ENCODE measurements around the gene MBOAT2. TPM values are rescaled to one million over a fixed set of nuclear protein-coding genes. Genes with fewer than 3 reads are reported as not detected.

The MBOAT2 gene
- total and polyA plus RNA-seq, 2 experiments from 2014 or later = 15.9 to 22.7 TPM

GRCh38 chr2:9037166-9037565 lies 33.7 kb upstream of the MBOAT2 start (continued):
- no peak for TF ChIP-seq ZNF462 (CRISPR knock-in tag; IDR thresholded peaks at IDR 0.05)

DNA sequence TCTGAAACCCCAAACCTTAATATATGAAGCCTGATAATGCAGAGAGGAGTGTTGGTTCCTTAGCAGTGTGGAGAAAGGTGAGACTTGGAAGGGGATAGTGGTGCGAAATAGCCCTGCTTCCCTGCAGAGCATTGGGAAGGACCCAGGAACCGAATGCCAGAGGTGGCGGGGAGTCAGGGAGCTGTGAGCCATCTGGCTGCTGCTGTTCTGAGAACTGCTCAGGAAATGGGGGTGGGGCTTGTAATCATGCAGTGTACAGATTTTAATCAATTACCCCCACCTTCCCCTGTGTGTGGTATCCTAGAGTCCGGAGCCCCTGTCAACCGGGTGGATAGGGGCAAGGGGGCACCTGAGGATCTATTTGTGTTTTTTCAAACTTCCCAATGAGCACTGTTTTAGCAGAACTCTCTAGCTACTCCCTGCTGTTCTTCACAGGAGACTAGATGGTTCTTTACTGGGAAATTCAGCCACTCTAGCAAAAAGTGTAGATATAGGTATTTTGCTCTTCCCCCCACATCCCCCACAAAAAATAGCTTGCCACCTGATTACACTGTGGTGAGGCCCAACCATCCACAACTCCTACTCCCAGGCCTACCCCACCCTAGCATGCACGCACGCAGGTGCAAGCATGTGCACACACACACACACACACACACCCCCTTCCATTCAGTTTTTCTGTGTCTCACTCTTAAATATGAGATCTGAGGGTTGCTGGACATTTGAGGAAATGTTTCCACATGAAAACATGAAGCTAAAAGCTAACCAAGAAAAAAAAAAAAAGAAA lies 30.1 kb upstream of the MBOAT2 start:
- no peaks in the 10 kb centered on the region for H3K27me3 ChIP-seq (ENCODE audit: insufficient read depth)
- peak; percentile 98 for ATAC-seq
- TF ChIP-seq POLR2AphosphoS5 (IDR thresholded peaks at IDR 0.05; ENCODE audit: low read depth) (no peak), JUNB (IDR thresholded peaks at IDR 0.05; ENCODE audit: unreplicated experiment) (no peak), EZH2 (IDR thresholded peaks at IDR 0.05; ENCODE audit: low read depth, unreplicated experiment) (no peak), CTCF (conservative IDR thresholded peaks at IDR 0.05; ENCODE audit: low read depth in 2 of 2) (no peak), ZNF331 (CRISPR knock-in tag; IDR thresholded peaks at IDR 0.05; ENCODE audit: low read depth) (no peak), EZH2phosphoT487 (IDR thresholded peaks at IDR 0.05; ENCODE audit: unreplicated experiment) (no peak)
- TF ChIP-seq, protein P1, sequence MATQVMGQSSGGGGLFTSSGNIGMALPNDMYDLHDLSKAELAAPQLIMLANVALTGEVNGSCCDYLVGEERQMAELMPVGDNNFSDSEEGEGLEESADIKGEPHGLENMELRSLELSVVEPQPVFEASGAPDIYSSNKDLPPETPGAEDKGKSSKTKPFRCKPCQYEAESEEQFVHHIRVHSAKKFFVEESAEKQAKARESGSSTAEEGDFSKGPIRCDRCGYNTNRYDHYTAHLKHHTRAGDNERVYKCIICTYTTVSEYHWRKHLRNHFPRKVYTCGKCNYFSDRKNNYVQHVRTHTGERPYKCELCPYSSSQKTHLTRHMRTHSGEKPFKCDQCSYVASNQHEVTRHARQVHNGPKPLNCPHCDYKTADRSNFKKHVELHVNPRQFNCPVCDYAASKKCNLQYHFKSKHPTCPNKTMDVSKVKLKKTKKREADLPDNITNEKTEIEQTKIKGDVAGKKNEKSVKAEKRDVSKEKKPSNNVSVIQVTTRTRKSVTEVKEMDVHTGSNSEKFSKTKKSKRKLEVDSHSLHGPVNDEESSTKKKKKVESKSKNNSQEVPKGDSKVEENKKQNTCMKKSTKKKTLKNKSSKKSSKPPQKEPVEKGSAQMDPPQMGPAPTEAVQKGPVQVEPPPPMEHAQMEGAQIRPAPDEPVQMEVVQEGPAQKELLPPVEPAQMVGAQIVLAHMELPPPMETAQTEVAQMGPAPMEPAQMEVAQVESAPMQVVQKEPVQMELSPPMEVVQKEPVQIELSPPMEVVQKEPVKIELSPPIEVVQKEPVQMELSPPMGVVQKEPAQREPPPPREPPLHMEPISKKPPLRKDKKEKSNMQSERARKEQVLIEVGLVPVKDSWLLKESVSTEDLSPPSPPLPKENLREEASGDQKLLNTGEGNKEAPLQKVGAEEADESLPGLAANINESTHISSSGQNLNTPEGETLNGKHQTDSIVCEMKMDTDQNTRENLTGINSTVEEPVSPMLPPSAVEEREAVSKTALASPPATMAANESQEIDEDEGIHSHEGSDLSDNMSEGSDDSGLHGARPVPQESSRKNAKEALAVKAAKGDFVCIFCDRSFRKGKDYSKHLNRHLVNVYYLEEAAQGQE (IDR thresholded peaks at IDR 0.05; ENCODE audit: unreplicated experiment) = no peak
- Mint-ChIP-seq H3K9me3 (peaks cover 21% of the 10 kb centered on the region), H3K27ac (no peak overlapping the region), H3K27me3 (ENCODE audit: insufficient read depth, low read depth, poor library complexity) (peaks cover 3% of the 10 kb centered on the region), H3K4me1 (peaks cover 17% of the 10 kb centered on the region), H3K36me3 (ENCODE audit: low read depth) (peaks cover 16% of the 10 kb centered on the region), H3K4me3 (no peak overlapping the region)
- no peaks in the 10 kb centered on the region for H3K9me2 ChIP-seq (ENCODE audit: insufficient read depth)
- H3K27ac ChIP-seq (ENCODE audit: low read depth) = no peak overlapping the region
- H3K36me3 ChIP-seq (ENCODE audit: insufficient read depth) = 0 out of 2 replicates have a peak, but pooled peaks cover 5% of the 10 kb centered on the region
- H3F3A ChIP-seq (replicated peaks; ENCODE audit: low read depth) = no peaks in the 10 kb centered on the region
- no peaks in the 10 kb centered on the region; the same call in 1 of the 2 replicates for H3K4me1 ChIP-seq (ENCODE audit: insufficient read depth)
- peak overlapping the region; percentile 6; the same call in 1 of the 2 replicates for H2AFZ ChIP-seq
- H3K4me2 ChIP-seq = 0 out of 2 replicates have a peak overlapping the region, but pooled peaks have one; percentile 3
- H4K20me1 ChIP-seq (replicated peaks; ENCODE audit: insufficient read depth) = no peaks in the 10 kb centered on the region
- no peak overlapping the region for H3K4me3 ChIP-seq
- H3K79me2 ChIP-seq (replicated peaks; ENCODE audit: insufficient read depth) = no peaks in the 10 kb centered on the region
- peak; percentile 58 for DNase-seq (ENCODE audit: low spot score)

All from GM23338 (cell line).